Thymus (tissue), 11 donors: ENCODE measurements around the gene SYTL5. TPM values are rescaled to one million over a fixed set of nuclear protein-coding genes. Genes with fewer than 3 reads are reported as not detected.

Experiments
- DNase-seq, 9 donors: peaks; one replicate each; pipeline ENCODE4 v3.0.0-alpha.2; 2013; ENCODE audit warnings: low spot score in 9 of 9, low read depth in 6 of 9, missing footprints in 1 of 9
- H3K27ac ChIP-seq, 2 donors: one replicate each; pipeline ENCODE4 v1.5.1; 2013; ENCODE audit warnings: control low read depth in 1 of 2, low read depth in 1 of 2, low read length in 1 of 2, mild to moderate bottlenecking in 1 of 2, moderate library complexity in 1 of 2
- H3K27me3 ChIP-seq, 2 donors: one replicate each; pipeline ENCODE4 v1.5.1; 2013; ENCODE audit warnings: low read length in 1 of 2; ENCODE audit not compliant: control insufficient read depth in 2 of 2, insufficient read depth in 1 of 2
- H3K36me3 ChIP-seq, 2 donors: one replicate each; pipeline ENCODE4 v1.5.1; 2013; ENCODE audit warnings: low read length in 1 of 2, mild to moderate bottlenecking in 1 of 2, moderate library complexity in 1 of 2; ENCODE audit not compliant: control insufficient read depth in 2 of 2, insufficient read depth in 2 of 2
- H3K4me1 ChIP-seq, 2 donors: one replicate each; pipeline ENCODE4 v1.5.1; 2013; ENCODE audit warnings: low read length in 2 of 2; ENCODE audit not compliant: control insufficient read depth in 2 of 2, insufficient read depth in 2 of 2
- H3K4me3 ChIP-seq, 2 donors: one replicate each; pipeline ENCODE4 v1.5.1; 2013; ENCODE audit warnings: low read length in 2 of 2, control low read depth in 1 of 2, mild to moderate bottlenecking in 1 of 2
- H3K9me3 ChIP-seq, 2 donors: one replicate each; pipeline ENCODE4 v1.5.1; 2013; ENCODE audit warnings: low read length in 1 of 2, mild to moderate bottlenecking in 1 of 2; ENCODE audit not compliant: control insufficient read depth in 2 of 2, insufficient read depth in 1 of 2
- WGBS: extraction: QIAGEN DNeasy Blood & Tissue Kit; methylation state at CpG from one replicate; pipeline ENCODE4 v1.1.7; 2013; 5-methylcytosine and 5-hydroxymethylcytosine counted together
- polyA plus RNA-seq: library from polyadenylated mRNA; stranded (reverse); fragments of 200-250 nt; gene quantifications from one replicate; pipeline ENCODE4 v1.2.3, GENCODE V29; 2013
- total RNA-seq: library from RNA; stranded (reverse); fragments of 120-200 nt; gene quantifications from one replicate; pipeline ENCODE4 v1.2.4, GENCODE V29; 2013
- donor health status: healthy.

The SYTL5 gene
- total and polyA plus RNA-seq, 2 donors = 0.14 to 0.66 TPM

GRCh38 chrX:38129366-38129765, 123.0 kb downstream of the SYTL5 start:
- no peaks in the 10 kb centered on the region for H3K4me1 ChIP-seq
- no peaks in the 10 kb centered on the region for H3K27me3 ChIP-seq

GRCh38 chrX:38138157-38138891, 132.0 kb downstream of the SYTL5 start:
- Histone ChIP-seq H3K9me3 (no peaks in the 10 kb centered on the region), H3K36me3 (no peaks in the 10 kb centered on the region), H3K27ac (no peak overlapping the region), H3K4me1 (no peaks in the 10 kb centered on the region), H3K27me3 (no peaks in the 10 kb centered on the region), H3K4me3 (no peak overlapping the region)
- 96% methylated on average over 2 of the region's 2 CpGs for WGBS
- no peak for DNase-seq

More at GRCh38 chrX:38129366-38129765, 123.0 kb downstream of the SYTL5 start:
- no peaks in the 10 kb centered on the region for H3K36me3 ChIP-seq
- H3K4me3 ChIP-seq = no peak overlapping the region
- no peak for DNase-seq
- no peaks in the 10 kb centered on the region for H3K9me3 ChIP-seq
- no peak overlapping the region for H3K27ac ChIP-seq

GRCh38 chrX:38138900-38139299, 132.5 kb downstream of the SYTL5 start:
- DNase-seq = no peak
- Histone ChIP-seq H3K27ac (no peak overlapping the region), H3K36me3 (no peaks in the 10 kb centered on the region), H3K27me3 (no peaks in the 10 kb centered on the region), H3K4me3 (no peak overlapping the region), H3K9me3 (no peaks in the 10 kb centered on the region), H3K4me1 (no peaks in the 10 kb centered on the region)
- WGBS = 99% methylated on average over 2 of the region's 2 CpGs

GRCh38 chrX:38142610-38143009, 136.3 kb downstream of the SYTL5 start:
- H3K4me3 ChIP-seq = no peak overlapping the region

DNA sequence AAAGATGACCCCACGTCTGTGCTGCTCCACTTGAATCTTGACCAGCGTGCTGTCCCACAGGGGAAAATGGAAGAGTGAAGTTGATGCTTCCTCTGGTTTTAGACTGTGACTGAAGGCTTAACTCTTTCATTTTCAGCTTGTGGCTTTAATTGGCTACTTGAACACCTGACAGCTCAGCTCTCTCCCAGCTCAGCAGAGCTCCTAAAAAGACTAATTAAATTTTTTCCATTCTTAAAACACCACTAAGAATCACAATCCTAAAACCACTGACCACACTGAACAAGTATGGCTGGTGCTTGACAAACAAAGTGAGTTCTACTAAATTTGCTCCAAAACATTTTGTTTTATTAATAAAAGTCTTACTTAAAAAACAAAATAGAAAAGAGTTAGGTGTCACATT, 142.7 kb downstream of the SYTL5 start:
- Histone ChIP-seq H3K27me3 (no peaks in the 10 kb centered on the region), H3K36me3 (no peaks in the 10 kb centered on the region), H3K4me1 (no peaks in the 10 kb centered on the region), H3K4me3 (no peak overlapping the region), H3K27ac (no peak overlapping the region), H3K9me3 (no peaks in the 10 kb centered on the region)
- WGBS = 97% methylated on average over 2 of the region's 2 CpGs
- no peak for DNase-seq

More at GRCh38 chrX:38142610-38143009, 136.3 kb downstream of the SYTL5 start:
- Histone ChIP-seq H3K36me3 (no peaks in the 10 kb centered on the region), H3K9me3 (no peaks in the 10 kb centered on the region), H3K27me3 (no peaks in the 10 kb centered on the region), H3K27ac (no peak overlapping the region), H3K4me1 (no peaks in the 10 kb centered on the region)
- WGBS = 100% methylated on average over 1 of the region's 1 CpG
- no peak for DNase-seq

GRCh38 chrX:38150993-38151392, 144.6 kb downstream of the SYTL5 start:
- no peak overlapping the region for H3K27ac ChIP-seq
- H3K36me3 ChIP-seq = no peaks in the 10 kb centered on the region
- DNase-seq = no peak
- WGBS = 94% methylated on average over 4 of the region's 4 CpGs
- no peak overlapping the region for H3K4me3 ChIP-seq
- H3K27me3 ChIP-seq = no peaks in the 10 kb centered on the region
- H3K9me3 ChIP-seq = no peaks in the 10 kb centered on the region
- H3K4me1 ChIP-seq = no peaks in the 10 kb centered on the region

DNA sequence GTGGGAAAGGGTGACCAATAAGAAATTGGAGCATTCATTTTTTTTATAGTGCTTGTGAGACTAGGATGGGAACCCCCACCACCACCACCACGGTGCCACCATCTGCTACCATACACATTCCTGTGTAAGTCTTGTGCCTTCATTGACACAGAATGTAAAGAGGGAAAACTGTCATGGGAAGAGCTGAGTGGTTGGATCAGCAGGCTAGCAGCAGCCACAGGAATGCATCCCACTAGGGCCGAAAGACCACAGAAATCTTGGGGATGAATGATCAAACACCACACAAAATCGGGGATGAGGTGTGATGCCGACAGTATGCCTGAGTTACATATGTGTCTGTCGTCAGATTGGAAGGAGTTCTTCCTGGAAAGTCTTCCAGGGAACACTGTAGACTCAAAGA, 145.1 kb downstream of the SYTL5 start:
- Histone ChIP-seq H3K27me3 (no peaks in the 10 kb centered on the region), H3K4me3 (no peak overlapping the region), H3K4me1 (no peaks in the 10 kb centered on the region), H3K27ac (no peak overlapping the region), H3K36me3 (no peaks in the 10 kb centered on the region), H3K9me3 (no peaks in the 10 kb centered on the region)
- DNase-seq = no peak
- 93% methylated on average over 5 of the region's 5 CpGs for WGBS

GRCh38 chrX:38154340-38154739, 148.0 kb downstream of the SYTL5 start:
- Histone ChIP-seq H3K4me3 (no peak overlapping the region), H3K36me3 (no peaks in the 10 kb centered on the region), H3K9me3 (no peaks in the 10 kb centered on the region), H3K27ac (no peak overlapping the region), H3K27me3 (no peaks in the 10 kb centered on the region), H3K4me1 (no peaks in the 10 kb centered on the region)
- 83% methylated on average over 5 of the region's 5 CpGs for WGBS
- DNase-seq = no peak

- H3K4me1 ChIP-seq = no peaks in the 10 kb centered on the region
- 89% methylated on average over 2 of the region's 2 CpGs for WGBS
- no peak overlapping the region for H3K27ac ChIP-seq
- DNase-seq = no peak
- no peaks in the 10 kb centered on the region for H3K27me3 ChIP-seq
- no peaks in the 10 kb centered on the region for H3K9me3 ChIP-seq
- H3K4me3 ChIP-seq = no peak overlapping the region
- H3K36me3 ChIP-seq = no peaks in the 10 kb centered on the region
These were observed 148.5 kb downstream of the SYTL5 start for GRCh38 chrX:38154818-38155217.
